Measurements from ENCODE around the gene RPL28.

RPL28 gene

GRCh38 chr19:55383279-55384130 lies 2.2 kb upstream of the RPL28 start:
- TF ChIP-seq CTCF (IDR thresholded peaks at IDR 0.05; ENCODE audit: low read depth, low read length, missing control alignments): peak; percentile 18
- Histone ChIP-seq H3K27me3 (replicated peaks) (no peaks in the 10 kb centered on the region), H3K4me3 (ENCODE audit: low read depth, low read length) (peak overlapping the region; percentile 55), H3K27ac (no peak overlapping the region), H3K36me3 (replicated peaks) (peaks cover 17% of the 10 kb centered on the region)
- DNase-seq: peak; percentile 56
- in situ Hi-C loops (cut with HindIII; ENCODE audit: low pct_ligation_motif_present, low sequenced_read_pairs): loop anchor here (25.0 kb wide), 1 partner anchor 229 kb away; the partner anchor contains the start of genes ZNF524, ZNF784 and ZNF865

GRCh38 chr19:55384131-55384919 lies 1.4 kb upstream of the RPL28 start, which contains the start of gene TMEM238:
Gene TMEM238 (minus strand): TSS chr19:55384292. CDS start chr19:55384259, 33 bp downstream.
- Histone ChIP-seq H3K4me3 (ENCODE audit: low read depth, low read length) (peak within 1 kb of the TSS; percentile 55), H3K27me3 (replicated peaks) (no peaks in the 10 kb centered on the region), H3K27ac (peak within 1 kb of the TSS; percentile 77), H3K36me3 (replicated peaks) (peaks cover 25% of the 10 kb centered on the region)
- no peak for TF ChIP-seq CTCF (IDR thresholded peaks at IDR 0.05; ENCODE audit: low read depth, low read length, missing control alignments)
- DNase-seq: no peak
- in situ Hi-C loops (cut with HindIII; ENCODE audit: low pct_ligation_motif_present, low sequenced_read_pairs): loop anchor here (25.0 kb wide), 1 partner anchor 228 kb away; the partner anchor contains the start of genes ZNF524, ZNF784 and ZNF865

GRCh38 chr19:55384920-55385723 lies 610 bp upstream of the RPL28 start:
- H3K4me3 ChIP-seq (ENCODE audit: low read depth, low read length): peak overlapping the region; percentile 60
- peak; percentile 95 for DNase-seq
- in situ Hi-C loops (cut with HindIII; ENCODE audit: low pct_ligation_motif_present, low sequenced_read_pairs): loop anchor here (25.0 kb wide), 1 partner anchor 227 kb away; the partner anchor contains the start of genes ZNF524, ZNF784 and ZNF865
- H3K27ac ChIP-seq: peak overlapping the region; percentile 77
- TF ChIP-seq CTCF (IDR thresholded peaks at IDR 0.05; ENCODE audit: low read depth, low read length, missing control alignments): no peak
- H3K27me3 ChIP-seq (replicated peaks): no peaks in the 10 kb centered on the region
- H3K36me3 ChIP-seq (replicated peaks): peaks cover 33% of the 10 kb centered on the region

- in situ Hi-C loops (cut with HindIII; ENCODE audit: low pct_ligation_motif_present, low sequenced_read_pairs): loop anchor here (25.0 kb wide), 1 partner anchor 226 kb away; the partner anchor contains the start of genes ZNF524, ZNF784 and ZNF865
- Histone ChIP-seq H3K27me3 (replicated peaks) (no peaks in the 10 kb centered on the region), H3K4me3 (ENCODE audit: low read depth, low read length) (peak overlapping the region; percentile 99), H3K27ac (no peak overlapping the region), H3K36me3 (replicated peaks) (peaks cover 42% of the 10 kb centered on the region)
- DNase-seq: no peak
- no peak for TF ChIP-seq CTCF (IDR thresholded peaks at IDR 0.05; ENCODE audit: low read depth, low read length, missing control alignments)
Measured at GRCh38 chr19:55386493-55386971, 800 bp downstream of the RPL28 start.

Measured in brain microvascular endothelial cell (primary cell).